Loucy (cell line): ENCODE results near the gene FEZF2.

ENCODE experiments used
- H2AFZ ChIP-seq: fragments of 200-600 bp; sonication (generic); 2 replicates; pipeline ENCODE4 v1.6.0; 2016; ENCODE audit warnings: antibody characterized with exemption, mild to moderate bottlenecking, low read length, moderate library complexity
- H3F3A ChIP-seq: fragments of 200-600 bp; 2 replicates; pipeline ENCODE4 v1.6.0; 2016; ENCODE audit warnings: antibody characterized with exemption, low read depth, mild to moderate bottlenecking
- H3K27me3 ChIP-seq: fragments of 200-600 bp; sonication (generic); 2 replicates; pipeline ENCODE4 v1.6.1; 2014; ENCODE audit warnings: low read length, mild to moderate bottlenecking; ENCODE audit not compliant: insufficient read depth, poor library complexity, severe bottlenecking
- H3K36me3 ChIP-seq: fragments of 200-600 bp; sonication (generic); 2 replicates; pipeline ENCODE4 v1.6.1; 2016; ENCODE audit warnings: low read length; ENCODE audit not compliant: insufficient read depth
- H3K4me1 ChIP-seq: fragments of 200-600 bp; sonication (generic); 2 replicates; pipeline ENCODE4 v1.5.1; 2014; ENCODE audit warnings: low read length, mild to moderate bottlenecking; ENCODE audit not compliant: insufficient read depth, poor library complexity, severe bottlenecking
- H3K4me2 ChIP-seq: fragments of 200-600 bp; sonication (generic); 2 replicates; pipeline ENCODE4 v1.6.0; 2014; ENCODE audit warnings: antibody characterized with exemption, low read length, low read depth, mild to moderate bottlenecking; ENCODE audit not compliant: poor library complexity, severe bottlenecking
- H3K4me3 ChIP-seq: fragments of 200-600 bp; sonication (generic); 2 replicates; pipeline ENCODE4 v1.5.1; 2014; ENCODE audit warnings: low read length, mild to moderate bottlenecking, mixed read lengths; ENCODE audit not compliant: poor library complexity, severe bottlenecking
- H3K79me2 ChIP-seq: fragments of 200-600 bp; sonication (generic); 2 replicates; pipeline ENCODE4 v1.6.1; 2014; ENCODE audit warnings: low read length; ENCODE audit not compliant: insufficient read depth
- H3K9ac ChIP-seq: fragments of 200-600 bp; sonication (generic); 2 replicates; pipeline ENCODE4 v1.6.0; 2014; ENCODE audit warnings: mild to moderate bottlenecking, low read depth, low read length, moderate library complexity; ENCODE audit not compliant: poor library complexity, severe bottlenecking
- H3K9me2 ChIP-seq: fragments of 200-600 bp; sonication (generic); replicated peaks from 2 replicates; pipeline ENCODE4 v1.6.1; 2016; ENCODE audit warnings: low read depth, low read length, mixed read lengths
- H3K9me3 ChIP-seq: fragments of 200-600 bp; sonication (generic); 2 replicates; pipeline ENCODE4 v1.6.1; 2014; ENCODE audit warnings: mild to moderate bottlenecking, antibody characterized with exemption, low read length, low read depth; ENCODE audit not compliant: insufficient read depth
- H4K20me1 ChIP-seq: fragments of 200-600 bp; sonication (generic); 2 replicates; pipeline ENCODE4 v1.6.0; 2014; ENCODE audit warnings: antibody characterized with exemption, low read length, mild to moderate bottlenecking; ENCODE audit not compliant: insufficient read depth, poor library complexity, severe bottlenecking
- CTCF ChIP-seq: fragments of 200-600 bp; sonication (generic); conservative IDR thresholded peaks from 2 replicates; pipeline ENCODE4 v1.5.1; 2014; ENCODE audit warnings: mild to moderate bottlenecking, antibody characterized with exemption, low read length
- EZH2phosphoT487 ChIP-seq: fragments of 200-600 bp; IDR thresholded peaks from 2 replicates; pipeline ENCODE4 v1.6.1; 2018; ENCODE audit warnings: antibody characterized with exemption, mild to moderate bottlenecking, moderate library complexity, borderline replicate concordance

The FEZF2 gene

GRCh38 chr3:62378311-62378789 is 5.0 kb upstream of the FEZF2 start:
- no peaks in the 10 kb centered on the region for H3K36me3 ChIP-seq
- TF ChIP-seq CTCF (no peak), EZH2phosphoT487 (no peak)
- no peak overlapping the region for H3K4me3 ChIP-seq
- no peaks in the 10 kb centered on the region for H3K9me2 ChIP-seq
- no peak overlapping the region for H3K9ac ChIP-seq
- H3F3A ChIP-seq: no peaks in the 10 kb centered on the region
- H2AFZ ChIP-seq: no peak overlapping the region
- no peak overlapping the region for H3K4me2 ChIP-seq
- no peaks in the 10 kb centered on the region for H4K20me1 ChIP-seq
- no peaks in the 10 kb centered on the region for H3K79me2 ChIP-seq
- H3K4me1 ChIP-seq: no peaks in the 10 kb centered on the region
- H3K9me3 ChIP-seq: no peaks in the 10 kb centered on the region
- H3K27me3 ChIP-seq: no peaks in the 10 kb centered on the region

- H3K27me3 ChIP-seq: no peaks in the 10 kb centered on the region
- no peaks in the 10 kb centered on the region for H3K36me3 ChIP-seq
- no peaks in the 10 kb centered on the region for H3K9me2 ChIP-seq
- H3K9me3 ChIP-seq: no peaks in the 10 kb centered on the region
- no peaks in the 10 kb centered on the region for H3K4me1 ChIP-seq
- H3K4me2 ChIP-seq: no peak overlapping the region
- TF ChIP-seq CTCF (no peak), EZH2phosphoT487 (no peak)
- H3K9ac ChIP-seq: no peak overlapping the region
- H3K79me2 ChIP-seq: no peaks in the 10 kb centered on the region
- H3K4me3 ChIP-seq: no peak overlapping the region
- H2AFZ ChIP-seq: no peak overlapping the region
- no peaks in the 10 kb centered on the region for H4K20me1 ChIP-seq
- no peaks in the 10 kb centered on the region for H3F3A ChIP-seq
Measured at GRCh38 chr3:62376906-62377877, 3.8 kb upstream of the FEZF2 start.

- H3K36me3 ChIP-seq: no peaks in the 10 kb centered on the region
- TF ChIP-seq EZH2phosphoT487 (no peak), CTCF (no peak)
- H3K4me1 ChIP-seq: no peaks in the 10 kb centered on the region
- H3K9ac ChIP-seq: no peak overlapping the region
- no peaks in the 10 kb centered on the region for H3K9me2 ChIP-seq
- no peaks in the 10 kb centered on the region for H4K20me1 ChIP-seq
- no peak overlapping the region for H2AFZ ChIP-seq
- H3K9me3 ChIP-seq: no peaks in the 10 kb centered on the region
- no peaks in the 10 kb centered on the region for H3K79me2 ChIP-seq
- H3K27me3 ChIP-seq: no peaks in the 10 kb centered on the region
- no peaks in the 10 kb centered on the region for H3F3A ChIP-seq
- no peak overlapping the region for H3K4me3 ChIP-seq
- H3K4me2 ChIP-seq: no peak overlapping the region
Measured at GRCh38 chr3:62376454-62376720, 3.0 kb upstream of the FEZF2 start.
